ENCODE measurements around the gene SIRT5. TPM values are rescaled to one million over a fixed set of nuclear protein-coding genes. Genes with fewer than 3 reads are reported as not detected.

Gene SIRT5
- polyA plus RNA-seq, 1 donor (not counting 4 experiments of a cell fraction or from before 2014, with no cell fraction given) = 9.1 TPM

DNA sequence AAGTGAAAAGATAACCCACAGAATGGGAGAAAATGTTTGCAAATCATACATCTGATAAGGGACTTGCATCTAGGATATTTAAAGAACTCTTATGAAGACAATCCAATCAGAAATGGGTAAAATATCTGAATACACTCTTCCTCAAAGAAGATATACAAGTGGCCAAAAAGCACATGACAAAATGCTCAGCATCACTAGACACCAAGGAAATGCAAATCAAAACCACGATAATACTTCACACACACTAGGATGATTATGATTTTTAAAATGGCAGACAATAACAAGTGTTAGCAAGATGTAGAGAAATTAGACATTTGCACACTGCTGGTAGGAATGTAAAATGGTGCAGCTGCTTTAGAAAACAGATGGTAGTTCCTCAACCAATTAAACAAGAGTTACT lies 34.8 kb upstream of the SIRT5 start:
- no peaks in the 10 kb centered on the region for H3K27me3 ChIP-seq (ENCODE audit: control insufficient read depth, extremely low read depth, insufficient read depth, low read length)
- no peaks in the 10 kb centered on the region for H3K4me1 ChIP-seq (ENCODE audit: control insufficient read depth, extremely low read depth, insufficient read depth, low read length)
- H3K27ac ChIP-seq (ENCODE audit: control insufficient read depth, insufficient read depth, low read length) = no peak overlapping the region
- H2AFZ ChIP-seq (ENCODE audit: control insufficient read depth, low read length) = no peak overlapping the region
- H3K9me3 ChIP-seq (ENCODE audit: control insufficient read depth, low read depth, low read length) = no peaks in the 10 kb centered on the region
- H3K36me3 ChIP-seq (ENCODE audit: control insufficient read depth in 2 of 2, extremely low read depth in 1 of 2, insufficient read depth in 2 of 2, low read length in 2 of 2) = no peaks in the 10 kb centered on the region
- dilution Hi-C loops (cut with MboI; ENCODE audit: extremely low pct_ligation_motif_present, low sequenced_read_pairs) = no loop called here
- DNase-seq (ENCODE audit: low read depth, low spot score) (no peak), FAIRE-seq (no peak)
- TF ChIP-seq, protein P1, sequence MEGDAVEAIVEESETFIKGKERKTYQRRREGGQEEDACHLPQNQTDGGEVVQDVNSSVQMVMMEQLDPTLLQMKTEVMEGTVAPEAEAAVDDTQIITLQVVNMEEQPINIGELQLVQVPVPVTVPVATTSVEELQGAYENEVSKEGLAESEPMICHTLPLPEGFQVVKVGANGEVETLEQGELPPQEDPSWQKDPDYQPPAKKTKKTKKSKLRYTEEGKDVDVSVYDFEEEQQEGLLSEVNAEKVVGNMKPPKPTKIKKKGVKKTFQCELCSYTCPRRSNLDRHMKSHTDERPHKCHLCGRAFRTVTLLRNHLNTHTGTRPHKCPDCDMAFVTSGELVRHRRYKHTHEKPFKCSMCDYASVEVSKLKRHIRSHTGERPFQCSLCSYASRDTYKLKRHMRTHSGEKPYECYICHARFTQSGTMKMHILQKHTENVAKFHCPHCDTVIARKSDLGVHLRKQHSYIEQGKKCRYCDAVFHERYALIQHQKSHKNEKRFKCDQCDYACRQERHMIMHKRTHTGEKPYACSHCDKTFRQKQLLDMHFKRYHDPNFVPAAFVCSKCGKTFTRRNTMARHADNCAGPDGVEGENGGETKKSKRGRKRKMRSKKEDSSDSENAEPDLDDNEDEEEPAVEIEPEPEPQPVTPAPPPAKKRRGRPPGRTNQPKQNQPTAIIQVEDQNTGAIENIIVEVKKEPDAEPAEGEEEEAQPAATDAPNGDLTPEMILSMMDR (optimal IDR thresholded peaks at IDR 0.05 in 1 of 3, IDR thresholded peaks at IDR 0.05 in 1 of 3, conservative IDR thresholded peaks at IDR 0.05 in 1 of 3; ENCODE audit: extremely low read depth in 1 of 3, insufficient read depth in 2 of 3, low read length in 3 of 3) = no peak
- no peak for TF ChIP-seq EZH2 (IDR thresholded peaks at IDR 0.05; ENCODE audit: low read length)
- no peaks in the 10 kb centered on the region for H3K79me2 ChIP-seq (ENCODE audit: control insufficient read depth, insufficient read depth, low read length)
- H4K20me1 ChIP-seq (ENCODE audit: control insufficient read depth, extremely low read depth, insufficient read depth, low read length) = no peaks in the 10 kb centered on the region
- H3K4me3 ChIP-seq (ENCODE audit: control insufficient read depth in 2 of 3, extremely low read depth in 1 of 3, insufficient read depth in 2 of 3, low read depth in 1 of 3, low read length in 3 of 3) = no peak overlapping the region
- H3K9me1 ChIP-seq (ENCODE audit: control insufficient read depth, extremely low read depth, insufficient read depth, low read length) = no peaks in the 10 kb centered on the region
- H3K9ac ChIP-seq (ENCODE audit: control insufficient read depth, extremely low read depth, insufficient read depth, low read length) = no peak overlapping the region
- H3K4me2 ChIP-seq (ENCODE audit: control insufficient read depth, extremely low read depth, insufficient read depth, low read depth, low read length) = no peak overlapping the region

DNA sequence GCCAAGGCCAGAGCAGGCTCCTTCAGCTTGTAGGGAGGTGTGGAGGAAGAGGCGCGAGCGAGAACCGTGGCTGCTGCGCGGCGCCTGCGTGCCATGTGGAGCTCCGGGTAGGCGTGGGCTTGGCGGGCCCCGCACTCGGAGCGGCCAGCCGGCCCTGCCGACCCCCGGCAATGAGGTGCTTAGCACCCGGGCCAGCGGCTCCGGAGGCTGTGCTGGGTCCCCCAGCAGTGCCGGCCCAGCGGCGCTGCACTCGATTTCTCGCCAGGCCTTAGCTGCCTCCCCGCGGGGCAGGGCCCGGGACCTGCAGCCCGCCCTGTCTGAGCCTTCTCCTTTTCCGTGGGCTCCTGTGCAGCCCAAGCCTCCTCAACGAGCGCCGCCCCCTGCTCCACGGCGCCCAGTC lies 32.9 kb upstream of the SIRT5 start:
- Histone ChIP-seq H3K27ac (ENCODE audit: control insufficient read depth, insufficient read depth, low read length) (no peak overlapping the region), H3K4me3 (ENCODE audit: control insufficient read depth in 2 of 3, extremely low read depth in 1 of 3, insufficient read depth in 2 of 3, low read depth in 1 of 3, low read length in 3 of 3) (no peak overlapping the region), H3K4me1 (ENCODE audit: control insufficient read depth, extremely low read depth, insufficient read depth, low read length) (no peaks in the 10 kb centered on the region), H3K27me3 (ENCODE audit: control insufficient read depth, extremely low read depth, insufficient read depth, low read length) (no peaks in the 10 kb centered on the region), H2AFZ (ENCODE audit: control insufficient read depth, low read length) (no peak overlapping the region), H3K9me3 (ENCODE audit: control insufficient read depth, low read depth, low read length) (no peaks in the 10 kb centered on the region), H3K9me1 (ENCODE audit: control insufficient read depth, extremely low read depth, insufficient read depth, low read length) (no peaks in the 10 kb centered on the region), H4K20me1 (ENCODE audit: control insufficient read depth, extremely low read depth, insufficient read depth, low read length) (no peaks in the 10 kb centered on the region), H3K9ac (ENCODE audit: control insufficient read depth, extremely low read depth, insufficient read depth, low read length) (no peak overlapping the region), H3K36me3 (ENCODE audit: control insufficient read depth in 2 of 2, extremely low read depth in 1 of 2, insufficient read depth in 2 of 2, low read length in 2 of 2) (no peaks in the 10 kb centered on the region), H3K4me2 (ENCODE audit: control insufficient read depth, extremely low read depth, insufficient read depth, low read depth, low read length) (no peak overlapping the region), H3K79me2 (ENCODE audit: control insufficient read depth, insufficient read depth, low read length) (no peaks in the 10 kb centered on the region)
- FAIRE-seq (no peak), DNase-seq (ENCODE audit: low read depth, low spot score) (no peak)
- TF ChIP-seq, protein P1 (optimal IDR thresholded peaks at IDR 0.05 in 1 of 3, IDR thresholded peaks at IDR 0.05 in 1 of 3, conservative IDR thresholded peaks at IDR 0.05 in 1 of 3; ENCODE audit: extremely low read depth in 1 of 3, insufficient read depth in 2 of 3, low read length in 3 of 3) = no peak
- no peak for TF ChIP-seq EZH2 (IDR thresholded peaks at IDR 0.05; ENCODE audit: low read length)
- dilution Hi-C loops (cut with MboI; ENCODE audit: extremely low pct_ligation_motif_present, low sequenced_read_pairs) = no loop called here
